GM12878 (cell line): ENCODE measurements around the gene PRRC2A. TPM values are rescaled to one million over a fixed set of nuclear protein-coding genes. Genes with fewer than 3 reads are reported as not detected.

Experiments
- ATAC-seq: fragments of 200-7000 bp; cut with Tn5 transposase; 3 replicates; pipeline ENCODE4 v1.9.1; 2020; ENCODE audit warnings: mild to moderate bottlenecking, moderate library complexity
- BruUV-seq: library from RNA; stranded (reverse); fragments of 400-500 nt; replicated peaks from 2 replicates; lab custom pipeline; 2021; lab: Mats Ljungman, UMichigan
- CTCF ChIA-PET: fragments of 300-600 bp; sonication (Branson Sonifier 250); formaldehyde crosslinking; extraction: SDS; loops from one replicate; lab custom pipeline; 2021; ENCODE audit warnings: inconsistent platforms; lab: Yijun Ruan, JAX
- POLR2A ChIA-PET: fragments of 350-600 bp; formaldehyde crosslinking; extraction: SDS; loops from one replicate; lab custom pipeline; 2021; ENCODE audit warnings: inconsistent platforms; lab: Charles Lee
- RAD21 ChIA-PET: fragments of 300-600 bp; sonication (Branson Sonifier 250); formaldehyde crosslinking; loops from one replicate; lab custom pipeline; 2023; ENCODE audit warnings: antibody characterized with exemption; ENCODE audit not compliant: unreplicated experiment; lab: Charles Lee
- SMC1A ChIA-PET: fragments of 300-600 bp; sonication (Branson Sonifier 250); formaldehyde crosslinking; loops from one replicate; lab custom pipeline; 2023; ENCODE audit not compliant: unreplicated experiment, uncharacterized antibody; lab: Charles Lee
- DNase-seq: peaks from one replicate; pipeline ENCODE4 v3.0.0-alpha.2; 2011; ENCODE audit warnings: low read depth, low spot score
- FAIRE-seq: peaks from 3 replicates; lab custom pipeline; 2011; peaks lifted over from hg19 to GRCh38; lab: Jason Lieb, UNC
- H2AFZ ChIP-seq: 2 replicates; pipeline ENCODE4 v1.6.0; 2011; ENCODE audit warnings: low read depth, low read length, control low read depth; ENCODE audit not compliant: control insufficient read depth
- H3K27ac ChIP-seq: 2 replicates; pipeline ENCODE4 v1.5.1; 2011; ENCODE audit warnings: control low read depth; ENCODE audit not compliant: control insufficient read depth, insufficient read depth
- H3K27me3 ChIP-seq, 2 experiments: replicated peaks in 1 of 2; 2 replicates each; pipeline versions ENCODE4 v1.6.0 to v1.6.1; 2011; ENCODE audit warnings: low read length in 1 of 2; ENCODE audit not compliant: control insufficient read depth in 2 of 2, insufficient read depth in 2 of 2
- H3K36me3 ChIP-seq, 2 experiments: 2 replicates each; pipeline ENCODE4 v1.5.1; 2011; ENCODE audit warnings: low read length in 1 of 2; ENCODE audit not compliant: control insufficient read depth in 2 of 2, insufficient read depth in 2 of 2
- H3K4me1 ChIP-seq: 2 replicates; pipeline ENCODE4 v1.6.1; 2011; ENCODE audit warnings: mild to moderate bottlenecking, low read length, moderate library complexity, mixed read lengths; ENCODE audit not compliant: control insufficient read depth, insufficient read depth
- H3K4me2 ChIP-seq: 2 replicates; pipeline ENCODE4 v1.6.0; 2011; ENCODE audit warnings: control low read depth; ENCODE audit not compliant: control insufficient read depth, insufficient read depth
- H3K4me3 ChIP-seq: fragments of 200-600 bp; sonication (generic); 2 replicates; pipeline ENCODE4 v1.5.1; 2016
- H3K79me2 ChIP-seq: 2 replicates; pipeline ENCODE4 v1.6.0; 2011; ENCODE audit warnings: low read length; ENCODE audit not compliant: control insufficient read depth, insufficient read depth
- H3K9ac ChIP-seq: 2 replicates; pipeline ENCODE4 v1.8.0; 2011; ENCODE audit warnings: low read length, control low read depth, mixed read lengths; ENCODE audit not compliant: control insufficient read depth, insufficient read depth
- H3K9me3 ChIP-seq: replicated peaks from 3 replicates; pipeline ENCODE4 v1.5.1; 2011; ENCODE audit warnings: mild to moderate bottlenecking, low read length; ENCODE audit not compliant: control insufficient read depth, insufficient read depth
- H4K20me1 ChIP-seq: 2 replicates; pipeline ENCODE4 v1.6.0; 2011; ENCODE audit not compliant: control insufficient read depth, insufficient read depth
- CHD4 ChIP-seq: fragments of 200-600 bp; sonication (generic); IDR thresholded peaks from 2 replicates; pipeline ENCODE4 v1.6.1; 2016; ENCODE audit warnings: mild to moderate bottlenecking
- PML ChIP-seq: IDR thresholded peaks from 2 replicates; pipeline ENCODE4 v1.6.1; 2012; ENCODE audit warnings: low read length, inconsistent platforms
- POLR2A ChIP-seq: IDR thresholded peaks from 2 replicates; pipeline ENCODE4 v1.6.1; 2011; ENCODE audit warnings: low read depth, mild to moderate bottlenecking, low read length
- SMAD5 ChIP-seq: IDR thresholded peaks from 2 replicates; pipeline ENCODE4 v1.6.1; 2016; ENCODE audit warnings: antibody characterized with exemption, low read depth
- ZBED1 ChIP-seq: IDR thresholded peaks from 2 replicates; pipeline ENCODE4 v1.6.1; 2016; ENCODE audit warnings: borderline replicate concordance
- ZNF207 ChIP-seq: fragments of 450-650 bp; IDR thresholded peaks from 2 replicates; pipeline ENCODE4 v1.6.1; 2014; ENCODE audit warnings: antibody characterized with exemption, mild to moderate bottlenecking, borderline replicate concordance
- WGBS: methylation state at CpG from one replicate; pipeline ENCODE4 v1.1.6; 2016; ENCODE audit warnings: low lambda C conversion rate; ENCODE audit not compliant: insufficient replicate concordance, insufficient coverage; ENCODE audit errors: missing lambda C conversion rate; 5-methylcytosine and 5-hydroxymethylcytosine counted together
- in situ Hi-C: fragments of 300-500 bp; cut with MboI; formaldehyde crosslinking; loops from 9 replicates; pipeline ENCODE4 v1.14.3; 2018; ENCODE audit warnings: mixed read lengths
- intact Hi-C: fragments of 100-400 bp; cut with micrococcal nuclease; formaldehyde crosslinking; loops from one replicate; pipeline ENCODE4 v1.14.2; 2022; ENCODE audit not compliant: unreplicated experiment
- polyA plus RNA-seq, 11 experiments: library from polyadenylated mRNA; depleted of rRNA in 4 of 11; unstranded in 6 of 11; stranded (reverse) in 5 of 11; fragments of >200 nt; fragmentation: Nextera tagmentation in 4 of 11; fragmentation: Illumina TruSeq in 1 of 11; extraction: Ambion mirVana in 4 of 11; extraction: Trizol in 1 of 11; gene quantifications; 1 replicate in 1 of 11; 2 replicates in 10 of 11; pipeline versions ENCODE4 v1.2.1 to v1.2.3, GENCODE V29; 2011 to 2016; ENCODE audit warnings: inconsistent platforms in 2 of 11, missing spikeins in 2 of 11, low read depth in 1 of 11
- total RNA-seq, 4 experiments: library from RNA; depleted of rRNA in 3 of 4; stranded (reverse); fragments of >200 nt in 3 of 4; fragmentation: Illumina TruSeq in 1 of 4; extraction: Trizol in 1 of 4; gene quantifications; 2 replicates each; pipeline versions ENCODE4 v1.2.1 to v1.2.3, GENCODE V29; 2013 to 2021
- TF ChIP-seq, protein P1 (sequence below): IDR thresholded peaks from 2 replicates; pipeline ENCODE4 v1.6.1; 2012; ENCODE audit warnings: low read depth, low read length, improper control_type of control experiment

Gene PRRC2A
- total and polyA plus RNA-seq, 10 of the 15 experiments (the other 5 are each of a cell fraction or from before 2014, with no cell fraction given), result 0.40 to 244 (median 61.3) TPM

DNA sequence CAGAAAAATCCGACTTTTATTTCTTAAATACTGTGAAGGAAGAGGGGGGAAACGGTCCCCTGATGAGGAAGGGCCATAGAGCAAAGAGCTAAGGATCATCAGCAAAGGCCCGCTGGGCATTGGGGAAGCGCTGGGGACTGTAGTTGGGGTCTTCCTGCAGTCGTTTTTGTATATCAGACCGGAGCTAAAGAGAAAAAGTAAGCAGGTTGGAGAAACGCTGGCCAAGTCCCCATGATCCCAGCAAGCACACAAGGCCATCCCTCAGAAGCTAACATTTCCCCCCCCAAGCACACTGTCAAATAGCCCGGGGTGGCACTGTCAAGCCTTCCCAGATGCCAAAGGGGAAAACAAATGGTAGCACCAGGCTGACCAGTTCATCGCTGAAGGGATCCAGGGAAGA, 18.5 kb downstream of the PRRC2A start:
- H3K4me2 ChIP-seq, result no peak overlapping the region
- no peak overlapping the region for H2AFZ ChIP-seq
- peaks cover 50 to 53% of the 10 kb centered on the region in 2 experiments for H3K36me3 ChIP-seq
- in situ Hi-C loops (no loop called here), intact Hi-C loops (no loop called here)
- BruUV-seq, result no TSS peak
- H3K27me3 ChIP-seq, result no peaks in the 10 kb centered on the region
- FAIRE-seq (no peak), ATAC-seq (no peak; the same call in 2 of the 3 replicates), DNase-seq (no peak)
- ChIA-PET POLR2A (interaction anchor here (0.5 to 1.2 kb wide), 4 partner anchors 10 to 1195 kb away, joined by 3 to 5 read pairs (median 4); no protein-coding TSS in a partner anchor), CTCF (interaction anchor here (1.1 kb wide), 1 partner anchor 191 kb away, joined by 5 read pairs; no protein-coding TSS in a partner anchor), RAD21 (no interaction called here), SMC1A (interaction anchor here (1.0 to 1.8 kb wide), 3 partner anchors 55 to 192 kb away, joined by 3 to 4 read pairs (median 3); no protein-coding TSS in a partner anchor)
- no peaks in the 10 kb centered on the region for H3K79me2 ChIP-seq
- no peak overlapping the region for H3K4me3 ChIP-seq
- TF ChIP-seq SMAD5, result 0 out of 2 replicates have a peak, but pooled peaks have one; percentile 30
- peak; percentile 68; the same call in 1 of the 2 replicates for TF ChIP-seq PML
- 0 out of 2 replicates have a peak, but pooled peaks have one; percentile 18 for TF ChIP-seq ZBED1
- no peak for TF ChIP-seq CHD4
- TF ChIP-seq, protein P1, sequence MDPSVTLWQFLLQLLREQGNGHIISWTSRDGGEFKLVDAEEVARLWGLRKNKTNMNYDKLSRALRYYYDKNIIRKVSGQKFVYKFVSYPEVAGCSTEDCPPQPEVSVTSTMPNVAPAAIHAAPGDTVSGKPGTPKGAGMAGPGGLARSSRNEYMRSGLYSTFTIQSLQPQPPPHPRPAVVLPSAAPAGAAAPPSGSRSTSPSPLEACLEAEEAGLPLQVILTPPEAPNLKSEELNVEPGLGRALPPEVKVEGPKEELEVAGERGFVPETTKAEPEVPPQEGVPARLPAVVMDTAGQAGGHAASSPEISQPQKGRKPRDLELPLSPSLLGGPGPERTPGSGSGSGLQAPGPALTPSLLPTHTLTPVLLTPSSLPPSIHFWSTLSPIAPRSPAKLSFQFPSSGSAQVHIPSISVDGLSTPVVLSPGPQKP, result no peak
- H4K20me1 ChIP-seq, result no peaks in the 10 kb centered on the region
- WGBS, result 80% methylated on average over 9 of the region's 9 CpGs
- no peak overlapping the region for H3K27ac ChIP-seq
- H3K9ac ChIP-seq, result no peak overlapping the region
- no peaks in the 10 kb centered on the region for H3K9me3 ChIP-seq
- H3K4me1 ChIP-seq, result no peaks in the 10 kb centered on the region

DNA sequence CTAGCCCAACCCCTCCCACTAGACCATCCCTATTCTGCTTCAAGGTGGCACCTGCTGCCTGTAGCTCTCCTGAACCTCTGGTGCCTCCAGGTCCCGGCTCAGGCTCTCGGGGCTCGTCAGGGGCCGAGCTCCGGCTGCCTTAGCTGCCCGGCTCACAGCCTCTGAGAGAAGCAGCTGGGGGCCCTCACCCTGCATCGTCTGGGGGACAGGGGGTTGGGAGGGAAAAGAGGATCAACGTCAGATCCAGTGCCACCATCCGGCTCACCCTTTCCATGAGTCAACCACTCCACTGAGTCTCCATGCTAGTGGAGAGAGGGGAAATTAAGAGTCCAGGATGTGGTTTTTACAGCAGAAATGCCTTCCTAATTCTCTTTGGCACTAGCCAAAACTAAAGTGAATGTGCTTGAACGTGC, 18.9 kb downstream of the PRRC2A start:
- Histone ChIP-seq H3K9ac (no peak overlapping the region), H3K36me3 (peaks cover 49 to 55% of the 10 kb centered on the region in 2 experiments), H3K27me3 (no peaks in the 10 kb centered on the region), H3K79me2 (no peaks in the 10 kb centered on the region), H3K27ac (no peak overlapping the region), H3K4me3 (no peak overlapping the region), H2AFZ (no peak overlapping the region), H3K4me1 (no peaks in the 10 kb centered on the region), H3K9me3 (no peaks in the 10 kb centered on the region), H3K4me2 (no peak overlapping the region), H4K20me1 (no peaks in the 10 kb centered on the region)
- BruUV-seq, result no TSS peak
- intact Hi-C loops (no loop called here), in situ Hi-C loops (no loop called here)
- ChIA-PET SMC1A (interaction anchor here (1.0 to 1.2 kb wide), 3 partner anchors 13 to 83 kb away, joined by 3 read pairs; no protein-coding TSS in a partner anchor), RAD21 (no interaction called here), POLR2A (interaction anchor here (0.5 to 1.2 kb wide), 4 partner anchors 10 to 1195 kb away, joined by 3 to 5 read pairs (median 4); no protein-coding TSS in a partner anchor), CTCF (interaction anchor here (0.7 kb wide), 1 partner anchor 24 kb away, joined by 3 read pairs; no protein-coding TSS in a partner anchor)
- FAIRE-seq (no peak), DNase-seq (no peak), ATAC-seq (no peak; the same call in 1 of the 3 replicates)
- 80% methylated on average over 2 of the region's 10 CpGs for WGBS
- TF ChIP-seq POLR2A, result peak; percentile 75
- no peak for TF ChIP-seq ZNF207
